H1 (cell line): ENCODE measurements around the gene PABPC1L. TPM values are rescaled to one million over a fixed set of nuclear protein-coding genes. Genes with fewer than 3 reads are reported as not detected.
"Not testable (repeated sequence)": the region's sequence is repeated elsewhere in the genome, so short reads cannot be mapped to it uniquely, and the experiment has no call there.

Experiments used
- CTCF ChIA-PET: fragments of 300-600 bp; sonication (Branson Sonifier 250); formaldehyde crosslinking; loops from one replicate; lab custom pipeline; 2021; ENCODE audit not compliant: partially characterized antibody; lab: Charles Lee
- POLR2A ChIA-PET: fragments of 300-600 bp; sonication (Branson Sonifier 250); formaldehyde crosslinking; loops from one replicate; lab custom pipeline; 2021; ENCODE audit warnings: inconsistent platforms; ENCODE audit not compliant: partially characterized antibody; lab: Charles Lee
- DNase-seq, 2 experiments: peaks; one replicate each; pipeline versions ENCODE4 v3.0.0 to v3.0.0-alpha.2; 2010 to 2022; ENCODE audit warnings: low spot score in 2 of 2, low read depth in 1 of 2, mixed read lengths in 1 of 2
- FAIRE-seq: peaks from 2 replicates; lab custom pipeline; 2011; peaks lifted over from hg19 to GRCh38; lab: Jason Lieb, UNC
- H2AFZ ChIP-seq: 2 replicates; pipeline ENCODE4 v1.8.1; 2012; ENCODE audit warnings: low read length, inconsistent platforms
- H2AK5ac ChIP-seq: 2 replicates; pipeline ENCODE4 v1.6.1; 2013; ENCODE audit warnings: low read depth, low read length
- H2BK120ac ChIP-seq: replicated peaks from 2 replicates; pipeline ENCODE3; 2013; ENCODE audit warnings: low read depth, low read length, inconsistent platforms
- H2BK12ac ChIP-seq: 2 replicates; pipeline ENCODE4 v1.6.1; 2013; ENCODE audit warnings: low read depth, low read length
- H2BK15ac ChIP-seq: 2 replicates; pipeline ENCODE4 v1.6.1; 2013; ENCODE audit warnings: low read length
- H2BK20ac ChIP-seq: 2 replicates; pipeline ENCODE4 v1.6.1; 2013; ENCODE audit warnings: low read length
- H2BK5ac ChIP-seq: 2 replicates; pipeline ENCODE4 v1.6.1; 2013; ENCODE audit warnings: low read depth, low read length
- H3K14ac ChIP-seq: 2 replicates; pipeline ENCODE4 v1.6.1; 2013; ENCODE audit warnings: inconsistent platforms; ENCODE audit not compliant: insufficient read length
- H3K18ac ChIP-seq: 2 replicates; pipeline ENCODE4 v1.6.1; 2013; ENCODE audit warnings: low read length; ENCODE audit errors: extremely low read depth
- H3K23ac ChIP-seq: 2 replicates; pipeline ENCODE4 v1.6.1; 2013; ENCODE audit warnings: inconsistent platforms; ENCODE audit not compliant: insufficient read length
- H3K23me2 ChIP-seq: 2 replicates; pipeline ENCODE4 v1.6.1; 2013; ENCODE audit warnings: low read depth, low read length
- H3K27ac ChIP-seq: 2 replicates; pipeline ENCODE4 v1.6.1; 2011; ENCODE audit warnings: low read depth, low read length, inconsistent platforms
- H3K27me3 ChIP-seq, 4 experiments: replicated peaks in 1 of 4; 1 replicate in 1 of 4; 2 replicates in 3 of 4; pipeline versions ENCODE4 v1.6.1 to v1.8.1; 2011 to 2013; ENCODE audit warnings: low read length in 3 of 4, mild to moderate bottlenecking in 3 of 4, inconsistent platforms in 2 of 4, mixed read lengths in 2 of 4, moderate library complexity in 1 of 4; ENCODE audit not compliant: control insufficient read depth in 3 of 4, insufficient read depth in 3 of 4; ENCODE audit errors: extremely low read depth in 1 of 4
- H3K36me3 ChIP-seq, 4 experiments: 2 replicates each; pipeline versions ENCODE4 v1.6.1 to v1.8.1; 2011 to 2013; ENCODE audit warnings: mild to moderate bottlenecking in 4 of 4, low read length in 3 of 4, moderate library complexity in 2 of 4, control low read depth in 1 of 4, inconsistent platforms in 1 of 4; ENCODE audit not compliant: insufficient read depth in 4 of 4, control insufficient read depth in 2 of 4
- H3K4ac ChIP-seq: replicated peaks from 2 replicates; pipeline ENCODE3; 2013; ENCODE audit warnings: low read length, low read depth, mixed read lengths, inconsistent platforms; ENCODE audit not compliant: insufficient read length
- H3K4me1 ChIP-seq, 4 experiments: replicated peaks in 1 of 4; 1 replicate in 1 of 4; 2 replicates in 3 of 4; pipeline versions ENCODE4 v1.6.1 to v1.8.1; 2011 to 2013; ENCODE audit warnings: low read length in 3 of 4, inconsistent platforms in 2 of 4, mixed read lengths in 1 of 4; ENCODE audit not compliant: insufficient read depth in 4 of 4, control insufficient read depth in 3 of 4
- H3K4me2 ChIP-seq, 2 experiments: 2 replicates each; pipeline versions ENCODE4 v1.6.1 to v1.8.1; 2011 to 2013; ENCODE audit warnings: low read depth in 2 of 2, low read length in 2 of 2, control low read depth in 1 of 2, inconsistent platforms in 1 of 2, mild to moderate bottlenecking in 1 of 2; ENCODE audit not compliant: insufficient read depth in 1 of 2
- H3K4me3 ChIP-seq, 4 experiments: fragments of 200-600, 300-600 bp in 1 of 4; sonication (generic), shearing (Covaris generic), sonication (Bioruptor Twin) in 1 of 4; 2 replicates each; pipeline versions ENCODE4 v1.5.1 to v1.8.1; 2011 to 2016; ENCODE audit warnings: low read length in 4 of 4, low read depth in 3 of 4, control low read depth in 2 of 4, inconsistent platforms in 2 of 4, mild to moderate bottlenecking in 2 of 4, mixed read lengths in 1 of 4, moderate library complexity in 1 of 4; ENCODE audit not compliant: insufficient read depth in 2 of 4; ENCODE audit errors: extremely low read depth in 1 of 4
- H3K56ac ChIP-seq: replicated peaks from 2 replicates; pipeline ENCODE3; 2013; ENCODE audit warnings: low read depth, mild to moderate bottlenecking, mixed read lengths, low read length, inconsistent platforms; ENCODE audit not compliant: insufficient read length
- H3K79me1 ChIP-seq: 2 replicates; pipeline ENCODE4 v1.6.1; 2013; ENCODE audit warnings: low read depth, low read length, control low read depth
- H3K79me2 ChIP-seq, 2 experiments: 2 replicates each; pipeline versions ENCODE4 v1.6.1 to v1.8.1; 2012 to 2013; ENCODE audit warnings: low read length in 2 of 2, mild to moderate bottlenecking in 2 of 2, inconsistent platforms in 1 of 2; ENCODE audit not compliant: insufficient read depth in 2 of 2, control insufficient read depth in 1 of 2
- H3K9ac ChIP-seq, 4 experiments: replicated peaks in 1 of 4; 1 replicate in 1 of 4; 2 replicates in 3 of 4; pipeline versions ENCODE4 v1.6.1 to v1.8.1; 2011 to 2013; ENCODE audit warnings: low read depth in 3 of 4, low read length in 3 of 4, control low read depth in 2 of 4, mild to moderate bottlenecking in 2 of 4, moderate library complexity in 2 of 4, inconsistent platforms in 1 of 4; ENCODE audit errors: extremely low read depth in 1 of 4
- H3K9me3 ChIP-seq, 2 experiments: 2 replicates each; pipeline versions ENCODE4 v1.6.1 to v1.8.1; 2012 to 2013; ENCODE audit warnings: mild to moderate bottlenecking in 2 of 2, moderate library complexity in 2 of 2, control low read depth in 1 of 2, inconsistent platforms in 1 of 2, low read depth in 1 of 2, low read length in 1 of 2, mixed read lengths in 1 of 2; ENCODE audit not compliant: insufficient read depth in 2 of 2
- H4K20me1 ChIP-seq, 2 experiments: replicated peaks in 1 of 2; 2 replicates each; pipeline versions ENCODE3 to v1.8.1; 2011 to 2013; ENCODE audit warnings: inconsistent platforms in 2 of 2, low read length in 2 of 2, mild to moderate bottlenecking in 1 of 2; ENCODE audit not compliant: insufficient read depth in 2 of 2, control insufficient read depth in 1 of 2
- H4K5ac ChIP-seq: 2 replicates; pipeline ENCODE4 v1.6.1; 2013; ENCODE audit warnings: low read length, low read depth, mixed read lengths, inconsistent platforms; ENCODE audit not compliant: insufficient read length
- H4K8ac ChIP-seq: 2 replicates; pipeline ENCODE4 v1.8.0; 2013; ENCODE audit warnings: mild to moderate bottlenecking, moderate library complexity, low read length, inconsistent platforms; ENCODE audit not compliant: insufficient read depth; ENCODE audit errors: extremely low read depth
- H4K91ac ChIP-seq: replicated peaks from 2 replicates; pipeline ENCODE3; 2013; ENCODE audit warnings: low read length, mixed read lengths, inconsistent platforms; ENCODE audit not compliant: insufficient read length
- WGBS, 2 experiments: shearing (Covaris generic) in 1 of 2; methylation state at CpG; one replicate each; pipeline versions ENCODE4 v1.1.6 to v1.1.7; 2013 to 2015; ENCODE audit warnings: low lambda C conversion rate in 2 of 2, mixed read lengths in 2 of 2, inconsistent platforms in 1 of 2, low coverage in 1 of 2, missing lambda C conversion rate in 1 of 2; ENCODE audit not compliant: insufficient replicate concordance in 2 of 2, insufficient coverage in 1 of 2, insufficient read length in 1 of 2; ENCODE audit errors: extremely low coverage in 1 of 2, missing lambda C conversion rate in 1 of 2; 5-methylcytosine and 5-hydroxymethylcytosine counted together
- polyA plus RNA-seq, 7 experiments: library from polyadenylated mRNA; depleted of rRNA in 3 of 7; stranded (reverse) in 5 of 7; unstranded in 2 of 7; fragments of >200 nt in 5 of 7; fragments of 200-250 nt in 2 of 7; gene quantifications; 1 replicate in 5 of 7; 2 replicates in 1 of 7; 4 replicates in 1 of 7; pipeline versions ENCODE4 v1.2.1 to v1.2.3, GENCODE V29; 2011 to 2013; ENCODE audit warnings: missing spikeins in 2 of 7, mixed read lengths in 2 of 7
- total RNA-seq: library from RNA; stranded (reverse); fragmentation: NEBNext Ultra II Directional; extraction: Animal tissue kit (Norgen Biotek cat#: 25700); gene quantifications from 2 replicates; pipeline ENCODE4 v1.2.1, GENCODE V29; 2021

The PABPC1L gene
- total and polyA plus RNA-seq, 2 of the 8 experiments (the other 6 are each of a cell fraction or from before 2014, with no cell fraction given): 61.1 to 108 TPM

- H2BK12ac ChIP-seq, H3K56ac ChIP-seq, H3K9me3 ChIP-seq, H3K23me2 ChIP-seq, H3K27me3 ChIP-seq, H3K36me3 ChIP-seq, H3K14ac ChIP-seq, H2BK15ac ChIP-seq, H3K9ac ChIP-seq, H2BK5ac ChIP-seq, FAIRE-seq, H4K5ac ChIP-seq, H3K18ac ChIP-seq, H3K4me1 ChIP-seq, H4K8ac ChIP-seq, H4K91ac ChIP-seq, H3K79me1 ChIP-seq, H3K4ac ChIP-seq, H2BK120ac ChIP-seq, H3K4me2 ChIP-seq, H3K23ac ChIP-seq, H2AK5ac ChIP-seq, H3K4me3 ChIP-seq, H2AFZ ChIP-seq, H2BK20ac ChIP-seq, H3K27ac ChIP-seq, POLR2A ChIA-PET, DNase-seq: not testable (repeated sequence)
- H4K20me1 ChIP-seq: peaks cover 9 to 10% of the 10 kb centered on the region in 2 experiments
- CTCF ChIA-PET: interaction anchor here (1.0 kb wide), 1 partner anchor 126 kb away, joined by 3 read pairs; no protein-coding TSS in a partner anchor
- 86% methylated on average over 3 of the region's 4 CpGs; no CpG with 5 or more reads in 1 of the 2 experiments for WGBS, 2 experiments
- peaks cover 15 to 18% of the 10 kb centered on the region in 2 experiments for H3K79me2 ChIP-seq
Observed at GRCh38 chr20:44882360-44882759, 27.5 kb upstream of the PABPC1L start.
